HEK293 (cell line): ENCODE results near the gene TSHZ2.

Experiments used
- CTCF ChIA-PET: fragments of 350-600 bp; formaldehyde crosslinking; extraction: SDS; loops from one replicate; lab custom pipeline; 2021; ENCODE audit warnings: antibody characterized with exemption; lab: Yijun Ruan, JAX
- POLR2A ChIA-PET: fragments of 300-600 bp; formaldehyde crosslinking; extraction: SDS; loops from one replicate; lab custom pipeline; 2020; ENCODE audit warnings: antibody characterized with exemption, inconsistent platforms; lab: Yijun Ruan, JAX
- H3K27ac ChIP-seq: fragments of 200-500 bp; sonication (Bioruptor generic); 2 replicates; pipeline ENCODE4 v1.5.1; 2014; ENCODE audit warnings: low read depth, low read length, control low read depth, inconsistent platforms; ENCODE audit errors: extremely low read depth
- H3K36me3 ChIP-seq, 2 experiments: fragments of 200-500 bp in 1 of 2; sonication (Bioruptor generic) in 1 of 2; 1 replicate in 1 of 2; 2 replicates in 1 of 2; pipeline ENCODE4 v1.5.1; 2014 to 2017; ENCODE audit warnings: inconsistent platforms in 2 of 2, low read length in 2 of 2; ENCODE audit not compliant: control insufficient read depth in 2 of 2, insufficient read depth in 1 of 2
- H3K4me1 ChIP-seq: fragments of 200-500 bp; sonication (Bioruptor generic); 2 replicates; pipeline ENCODE4 v1.5.1; 2014; ENCODE audit warnings: mild to moderate bottlenecking, low read length, inconsistent platforms; ENCODE audit not compliant: control insufficient read depth, insufficient read depth
- H3K4me3 ChIP-seq: 2 replicates; pipeline ENCODE4 v1.5.1; 2011; ENCODE audit warnings: low read depth, mild to moderate bottlenecking, control low read depth, low read length, moderate library complexity
- H3K9me3 ChIP-seq: fragments of 200-500 bp; sonication (Bioruptor generic); 2 replicates; pipeline ENCODE4 v1.5.1; 2014; ENCODE audit warnings: low read depth, low read length, inconsistent platforms; ENCODE audit not compliant: control insufficient read depth, insufficient read depth
- GLIS1 ChIP-seq: fragments of 450-650 bp; formaldehyde crosslinking; IDR thresholded peaks from 2 replicates; pipeline ENCODE4 v1.5.1; 2016; ENCODE audit warnings: missing biosample characterization, missing genetic modification characterization
- GLIS2 ChIP-seq: fragments of 450-650 bp; formaldehyde crosslinking; IDR thresholded peaks from 2 replicates; pipeline ENCODE4 v1.5.1; 2016; ENCODE audit warnings: missing biosample characterization, missing genetic modification characterization
- HOXA7 ChIP-seq: sonication (generic); formaldehyde crosslinking; IDR thresholded peaks from 2 replicates; pipeline ENCODE4 v1.8.1; 2022; ENCODE audit warnings: missing genetic modification reagents, borderline replicate concordance
- PRDM1 ChIP-seq: fragments of 450-650 bp; formaldehyde crosslinking; IDR thresholded peaks from 2 replicates; pipeline ENCODE4; 2016; ENCODE audit warnings: missing biosample characterization, missing genetic modification characterization
- PRDM4 ChIP-seq: fragments of 450-650 bp; formaldehyde crosslinking; IDR thresholded peaks from 2 replicates; pipeline ENCODE4 v1.5.1; 2017; ENCODE audit warnings: missing biosample characterization, missing genetic modification characterization
- RBAK ChIP-seq: fragments of 450-650 bp; formaldehyde crosslinking; IDR thresholded peaks from 2 replicates; pipeline ENCODE4 v1.5.1; 2016; ENCODE audit warnings: missing biosample characterization, missing genetic modification characterization
- SCRT1 ChIP-seq: fragments of 450-650 bp; formaldehyde crosslinking; IDR thresholded peaks from 2 replicates; pipeline ENCODE4 v1.5.1; 2016; ENCODE audit warnings: missing biosample characterization, missing genetic modification characterization, borderline replicate concordance
- SP3 ChIP-seq: fragments of 450-650 bp; formaldehyde crosslinking; IDR thresholded peaks from 2 replicates; pipeline ENCODE4 v1.5.1; 2016; ENCODE audit warnings: missing biosample characterization, missing genetic modification characterization
- ZBTB1 ChIP-seq: fragments of 450-650 bp; formaldehyde crosslinking; IDR thresholded peaks from 2 replicates; pipeline ENCODE4 v1.5.1; 2016; ENCODE audit warnings: missing biosample characterization, missing genetic modification characterization
- ZFP37 ChIP-seq: fragments of 450-650 bp; formaldehyde crosslinking; IDR thresholded peaks from 2 replicates; pipeline ENCODE4 v1.5.1; 2016; ENCODE audit warnings: missing biosample characterization, missing genetic modification characterization
- ZFP69B ChIP-seq: fragments of 450-650 bp; formaldehyde crosslinking; IDR thresholded peaks from 2 replicates; pipeline ENCODE4 v1.5.1; 2016; ENCODE audit warnings: missing biosample characterization, missing genetic modification characterization
- ZNF184 ChIP-seq: fragments of 450-650 bp; IDR thresholded peaks from 2 replicates; pipeline ENCODE4 v1.5.1; 2018; ENCODE audit warnings: missing biosample characterization, mild to moderate bottlenecking, missing genetic modification characterization
- ZNF2 ChIP-seq: fragments of 450-650 bp; formaldehyde crosslinking; IDR thresholded peaks from 2 replicates; pipeline ENCODE4 v1.5.1; 2016; ENCODE audit warnings: missing biosample characterization, missing genetic modification characterization
- ZNF292 ChIP-seq: fragments of 450-650 bp; formaldehyde crosslinking; IDR thresholded peaks from 2 replicates; pipeline ENCODE4 v1.5.1; 2016; ENCODE audit warnings: low read depth, missing biosample characterization, missing genetic modification characterization, borderline replicate concordance
- ZNF398 ChIP-seq: fragments of 450-650 bp; formaldehyde crosslinking; IDR thresholded peaks from 2 replicates; pipeline ENCODE4 v1.5.1; 2017; ENCODE audit warnings: missing biosample characterization, missing genetic modification characterization
- ZNF449 ChIP-seq: fragments of 450-650 bp; formaldehyde crosslinking; IDR thresholded peaks from 2 replicates; pipeline ENCODE4 v1.5.1; 2017; ENCODE audit warnings: missing biosample characterization, mild to moderate bottlenecking, missing genetic modification characterization, moderate library complexity
- ZNF530 ChIP-seq: fragments of 450-650 bp; formaldehyde crosslinking; IDR thresholded peaks from 2 replicates; pipeline ENCODE4 v1.5.1; 2016; ENCODE audit warnings: low read depth, missing biosample characterization, missing genetic modification characterization
- ZNF561 ChIP-seq: fragments of 450-650 bp; IDR thresholded peaks from 2 replicates; pipeline ENCODE4 v1.5.1; 2018; ENCODE audit warnings: missing biosample characterization, missing genetic modification characterization, borderline replicate concordance
- ZNF580 ChIP-seq: fragments of 450-650 bp; formaldehyde crosslinking; IDR thresholded peaks from 2 replicates; pipeline ENCODE4 v1.5.1; 2016; ENCODE audit warnings: missing biosample characterization, missing genetic modification characterization
- ZNF596 ChIP-seq: fragments of 450-650 bp; IDR thresholded peaks from 2 replicates; pipeline ENCODE4 v1.5.0; 2018; ENCODE audit warnings: missing biosample characterization, mild to moderate bottlenecking, missing genetic modification characterization, moderate library complexity
- ZNF664 ChIP-seq: fragments of 450-650 bp; formaldehyde crosslinking; IDR thresholded peaks from 2 replicates; pipeline ENCODE4 v1.5.1; 2016; ENCODE audit warnings: missing biosample characterization, missing genetic modification characterization
- TF ChIP-seq, protein P1 (sequence below): fragments of 450-650 bp; formaldehyde crosslinking; IDR thresholded peaks from 2 replicates; pipeline ENCODE4; 2016; ENCODE audit warnings: missing biosample characterization, missing genetic modification characterization
- TF ChIP-seq, protein P2 (sequence below): fragments of 450-650 bp; formaldehyde crosslinking; conservative IDR thresholded peaks from 2 replicates; pipeline ENCODE4 v1.5.1; 2016; ENCODE audit warnings: low read depth, missing biosample characterization, missing genetic modification characterization

Gene TSHZ2

GRCh38 chr20:53425481-53425880, 453.3 kb downstream of the TSHZ2 start (continued):
- no peak for TF ChIP-seq PRDM1 (tag by site-specific recombination)
- TF ChIP-seq GLIS1 (tag by site-specific recombination), result no peak
- TF ChIP-seq ZNF449, result no peak
- no peak for TF ChIP-seq ZNF398 (tag by site-specific recombination)
- TF ChIP-seq ZNF580 (tag by site-specific recombination), result no peak
- no peak for TF ChIP-seq SP3 (tag by site-specific recombination)
- TF ChIP-seq PRDM4, result no peak

- H3K27ac ChIP-seq, result no peak overlapping the region
- H3K4me1 ChIP-seq, result no peaks in the 10 kb centered on the region
- H3K36me3 ChIP-seq, result no peaks in the 10 kb centered on the region
- ChIA-PET CTCF (no interaction called here), POLR2A (no interaction called here)
- no peak overlapping the region for H3K4me3 ChIP-seq
- no peaks in the 10 kb centered on the region for H3K9me3 ChIP-seq
- TF ChIP-seq HOXA7 (CRISPR knock-in tag) (no peak), SCRT1 (tag by site-specific recombination) (no peak), ZBTB1 (tag by site-specific recombination) (no peak), ZNF184 (tag by site-specific recombination) (no peak), ZNF2 (tag by site-specific recombination) (no peak), ZNF664 (tag by site-specific recombination) (no peak), ZNF292 (tag by site-specific recombination) (no peak), ZNF561 (tag by site-specific recombination) (no peak), ZFP37 (no peak), ZFP69B (no peak), ZNF596 (tag by site-specific recombination) (no peak), GLIS2 (tag by site-specific recombination) (no peak), PRDM4 (no peak), RBAK (tag by site-specific recombination) (no peak), ZNF530 (tag by site-specific recombination) (no peak)
- TF ChIP-seq, protein P1, sequence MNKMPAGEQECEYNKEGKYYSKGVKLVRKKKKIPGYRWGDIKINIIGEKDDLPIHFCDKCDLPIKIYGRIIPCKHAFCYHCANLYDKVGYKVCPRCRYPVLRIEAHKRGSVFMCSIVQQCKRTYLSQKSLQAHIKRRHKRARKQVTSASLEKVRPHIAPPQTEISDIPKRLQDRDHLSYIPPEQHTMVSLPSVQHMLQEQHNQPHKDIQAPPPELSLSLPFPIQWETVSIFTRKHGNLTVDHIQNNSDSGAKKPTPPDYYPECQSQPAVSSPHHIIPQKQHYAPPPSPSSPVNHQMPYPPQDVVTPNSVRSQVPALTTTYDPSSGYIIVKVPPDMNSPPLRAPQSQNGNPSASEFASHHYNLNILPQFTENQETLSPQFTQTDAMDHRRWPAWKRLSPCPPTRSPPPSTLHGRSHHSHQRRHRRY (tag by site-specific recombination), result no peak
- TF ChIP-seq, protein P2, sequence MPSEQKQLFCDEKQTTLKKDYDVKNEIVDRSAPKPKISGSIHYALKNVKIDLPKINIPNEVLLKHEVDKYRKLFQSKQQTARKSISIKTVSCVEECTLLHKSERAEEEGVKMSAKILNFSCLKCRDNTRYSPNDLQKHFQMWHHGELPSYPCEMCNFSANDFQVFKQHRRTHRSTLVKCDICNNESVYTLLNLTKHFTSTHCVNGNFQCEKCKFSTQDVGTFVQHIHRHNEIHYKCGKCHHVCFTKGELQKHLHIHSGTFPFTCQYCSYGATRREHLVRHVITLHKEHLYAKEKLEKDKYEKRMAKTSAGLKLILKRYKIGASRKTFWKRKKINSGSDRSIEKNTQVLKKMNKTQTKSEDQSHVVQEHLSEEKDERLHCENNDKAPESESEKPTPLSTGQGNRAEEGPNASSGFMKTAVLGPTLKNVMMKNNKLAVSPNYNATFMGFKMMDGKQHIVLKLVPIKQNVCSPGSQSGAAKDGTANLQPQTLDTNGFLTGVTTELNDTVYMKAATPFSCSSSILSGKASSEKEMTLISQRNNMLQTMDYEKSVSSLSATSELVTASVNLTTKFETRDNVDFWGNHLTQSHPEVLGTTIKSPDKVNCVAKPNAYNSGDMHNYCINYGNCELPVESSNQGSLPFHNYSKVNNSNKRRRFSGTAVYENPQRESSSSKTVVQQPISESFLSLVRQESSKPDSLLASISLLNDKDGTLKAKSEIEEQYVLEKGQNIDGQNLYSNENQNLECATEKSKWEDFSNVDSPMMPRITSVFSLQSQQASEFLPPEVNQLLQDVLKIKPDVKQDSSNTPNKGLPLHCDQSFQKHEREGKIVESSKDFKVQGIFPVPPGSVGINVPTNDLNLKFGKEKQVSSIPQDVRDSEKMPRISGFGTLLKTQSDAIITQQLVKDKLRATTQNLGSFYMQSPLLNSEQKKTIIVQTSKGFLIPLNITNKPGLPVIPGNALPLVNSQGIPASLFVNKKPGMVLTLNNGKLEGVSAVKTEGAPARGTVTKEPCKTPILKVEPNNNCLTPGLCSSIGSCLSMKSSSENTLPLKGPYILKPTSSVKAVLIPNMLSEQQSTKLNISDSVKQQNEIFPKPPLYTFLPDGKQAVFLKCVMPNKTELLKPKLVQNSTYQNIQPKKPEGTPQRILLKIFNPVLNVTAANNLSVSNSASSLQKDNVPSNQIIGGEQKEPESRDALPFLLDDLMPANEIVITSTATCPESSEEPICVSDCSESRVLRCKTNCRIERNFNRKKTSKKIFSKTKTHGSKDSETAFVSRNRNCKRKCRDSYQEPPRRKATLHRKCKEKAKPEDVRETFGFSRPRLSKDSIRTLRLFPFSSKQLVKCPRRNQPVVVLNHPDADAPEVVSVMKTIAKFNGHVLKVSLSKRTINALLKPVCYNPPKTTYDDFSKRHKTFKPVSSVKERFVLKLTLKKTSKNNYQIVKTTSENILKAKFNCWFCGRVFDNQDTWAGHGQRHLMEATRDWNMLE (tag by site-specific recombination), result no peak
Observed at GRCh38 chr20:53425941-53426340, 453.8 kb downstream of the TSHZ2 start.
